Karpas-422 (cell line): ENCODE data around the gene PRDM16. TPM values are rescaled to one million over a fixed set of nuclear protein-coding genes. Genes with fewer than 3 reads are reported as not detected.
A peak's percentile ranks its signal among the peaks of the same experiment; 100 is the strongest.

Experiments
- DNase-seq: peaks from one replicate; pipeline ENCODE4 v3.0.0-alpha.2; 2015
- H2AFZ ChIP-seq: fragments of 200-600 bp; sonication (generic); 2 replicates; pipeline ENCODE4 v1.6.1; 2014; ENCODE audit warnings: antibody characterized with exemption, low read length, mixed read lengths
- H3K27ac ChIP-seq: fragments of 200-600 bp; sonication (generic); 2 replicates; pipeline ENCODE4 v1.5.1; 2014; ENCODE audit warnings: mild to moderate bottlenecking, low read length, moderate library complexity
- H3K27me3 ChIP-seq: fragments of 200-600 bp; sonication (generic); 2 replicates; pipeline ENCODE4 v1.6.1; 2014; ENCODE audit warnings: low read length, mixed read lengths
- H3K36me3 ChIP-seq: fragments of 200-600 bp; sonication (generic); 2 replicates; pipeline ENCODE4 v1.6.1; 2014; ENCODE audit warnings: low read length, mixed read lengths; ENCODE audit not compliant: insufficient read depth
- H3K4me1 ChIP-seq: fragments of 200-600 bp; sonication (generic); 2 replicates; pipeline ENCODE4 v1.6.1; 2014; ENCODE audit warnings: mild to moderate bottlenecking, low read length, mixed read lengths
- H3K4me2 ChIP-seq: fragments of 200-600 bp; sonication (generic); 2 replicates; pipeline ENCODE4 v1.6.1; 2014; ENCODE audit warnings: low read length, low read depth, mild to moderate bottlenecking; ENCODE audit not compliant: poor library complexity, severe bottlenecking
- H3K4me3 ChIP-seq: fragments of 200-600 bp; sonication (generic); 2 replicates; pipeline ENCODE4 v1.5.1; 2014; ENCODE audit warnings: mild to moderate bottlenecking, antibody characterized with exemption, low read length, mixed read lengths
- H3K79me2 ChIP-seq: fragments of 200-600 bp; sonication (generic); 2 replicates; pipeline ENCODE4 v1.6.1; 2014; ENCODE audit warnings: mild to moderate bottlenecking, low read length, mixed read lengths
- H3K9ac ChIP-seq: fragments of 200-600 bp; sonication (generic); 2 replicates; pipeline ENCODE4 v1.6.0; 2014; ENCODE audit warnings: low read length
- H3K9me2 ChIP-seq: fragments of 200-600 bp; sonication (generic), shearing (Covaris generic); replicated peaks from 2 replicates; pipeline ENCODE4 v1.6.0; 2014; ENCODE audit warnings: mild to moderate bottlenecking, low read length, moderate library complexity; ENCODE audit not compliant: insufficient read depth
- H3K9me3 ChIP-seq: fragments of 300-700, 200-600 bp; sonication (generic); 2 replicates; pipeline ENCODE4 v1.6.1; 2014; ENCODE audit warnings: low read length, mixed read lengths
- H4K20me1 ChIP-seq: fragments of 200-600 bp; sonication (generic); 2 replicates; pipeline ENCODE4 v1.6.1; 2014; ENCODE audit warnings: mild to moderate bottlenecking, antibody characterized with exemption, low read length, low read depth; ENCODE audit not compliant: insufficient read depth
- total RNA-seq: library from RNA; depleted of rRNA; stranded (reverse); fragments of >200 nt; shearing (Covaris generic); gene quantifications from 2 replicates; pipeline ENCODE4 v1.2.3, GENCODE V29; 2014; ENCODE audit warnings: low replicate concordance

Gene PRDM16
- total RNA-seq, 1 experiment from 2014 or later: not detected

GRCh38 chr1:3427711-3428704, 359.0 kb downstream of the PRDM16 start:
- Histone ChIP-seq H2AFZ (no peak overlapping the region), H3K9me2 (no peaks in the 10 kb centered on the region), H3K36me3 (no peaks in the 10 kb centered on the region), H3K27me3 (no peaks in the 10 kb centered on the region), H3K4me3 (no peak overlapping the region), H3K9me3 (no peaks in the 10 kb centered on the region), H3K4me1 (no peaks in the 10 kb centered on the region), H3K27ac (no peak overlapping the region), H3K9ac (no peak overlapping the region), H4K20me1 (no peaks in the 10 kb centered on the region), H3K79me2 (no peaks in the 10 kb centered on the region), H3K4me2 (no peak overlapping the region)
- no peak for DNase-seq

- H3K9ac ChIP-seq: no peak overlapping the region
Observed at GRCh38 chr1:3428899-3429298, 359.9 kb downstream of the PRDM16 start.

GRCh38 chr1:3429320-3429719, 360.3 kb downstream of the PRDM16 start:
- no peak overlapping the region for H3K27ac ChIP-seq
- no peaks in the 10 kb centered on the region for H3K79me2 ChIP-seq
- H3K9me3 ChIP-seq: no peaks in the 10 kb centered on the region
- no peaks in the 10 kb centered on the region for H3K27me3 ChIP-seq
- no peaks in the 10 kb centered on the region for H4K20me1 ChIP-seq
- H3K9ac ChIP-seq: no peak overlapping the region
- no peak overlapping the region for H3K4me3 ChIP-seq
- H2AFZ ChIP-seq: no peak overlapping the region
- DNase-seq: no peak
- H3K4me1 ChIP-seq: no peaks in the 10 kb centered on the region
- no peaks in the 10 kb centered on the region for H3K9me2 ChIP-seq
- no peak overlapping the region for H3K4me2 ChIP-seq
- H3K36me3 ChIP-seq: no peaks in the 10 kb centered on the region

More at GRCh38 chr1:3428899-3429298, 359.9 kb downstream of the PRDM16 start:
- no peaks in the 10 kb centered on the region for H3K36me3 ChIP-seq
- no peaks in the 10 kb centered on the region for H3K9me2 ChIP-seq
- no peaks in the 10 kb centered on the region for H3K4me1 ChIP-seq
- no peak overlapping the region for H3K4me2 ChIP-seq
- no peaks in the 10 kb centered on the region for H4K20me1 ChIP-seq
- H3K79me2 ChIP-seq: no peaks in the 10 kb centered on the region
- no peaks in the 10 kb centered on the region for H3K9me3 ChIP-seq
- no peak overlapping the region for H3K27ac ChIP-seq
- no peaks in the 10 kb centered on the region for H3K27me3 ChIP-seq
- no peak overlapping the region for H3K4me3 ChIP-seq
- DNase-seq: no peak
- H2AFZ ChIP-seq: no peak overlapping the region

GRCh38 chr1:3429766-3430165, 360.8 kb downstream of the PRDM16 start:
- H3K4me1 ChIP-seq: no peaks in the 10 kb centered on the region
- no peaks in the 10 kb centered on the region for H3K79me2 ChIP-seq
- no peaks in the 10 kb centered on the region for H3K27me3 ChIP-seq

GRCh38 chr1:3430406-3430805, 361.4 kb downstream of the PRDM16 start:
- Histone ChIP-seq H3K4me3 (no peak overlapping the region), H3K4me1 (no peaks in the 10 kb centered on the region), H3K4me2 (no peak overlapping the region), H3K36me3 (no peaks in the 10 kb centered on the region), H3K9me3 (no peaks in the 10 kb centered on the region), H3K79me2 (no peaks in the 10 kb centered on the region), H3K27ac (no peak overlapping the region), H4K20me1 (no peaks in the 10 kb centered on the region), H2AFZ (no peak overlapping the region), H3K9ac (no peak overlapping the region), H3K27me3 (no peaks in the 10 kb centered on the region), H3K9me2 (no peaks in the 10 kb centered on the region)
- no peak for DNase-seq

More at GRCh38 chr1:3429766-3430165, 360.8 kb downstream of the PRDM16 start:
- DNase-seq: no peak
- Histone ChIP-seq H3K9me3 (no peaks in the 10 kb centered on the region), H3K9ac (no peak overlapping the region), H4K20me1 (no peaks in the 10 kb centered on the region), H3K36me3 (no peaks in the 10 kb centered on the region), H3K27ac (no peak overlapping the region), H3K4me3 (no peak overlapping the region), H2AFZ (no peak overlapping the region), H3K9me2 (no peaks in the 10 kb centered on the region), H3K4me2 (no peak overlapping the region)

- no peaks in the 10 kb centered on the region for H3K4me1 ChIP-seq
- H3K36me3 ChIP-seq: no peaks in the 10 kb centered on the region
- DNase-seq: no peak
- H2AFZ ChIP-seq: no peak overlapping the region
- H3K9me2 ChIP-seq: no peaks in the 10 kb centered on the region
- H3K4me2 ChIP-seq: no peak overlapping the region
- H3K27ac ChIP-seq: no peak overlapping the region
- no peaks in the 10 kb centered on the region for H3K27me3 ChIP-seq
- no peaks in the 10 kb centered on the region for H3K79me2 ChIP-seq
- H3K4me3 ChIP-seq: no peak overlapping the region
- no peak overlapping the region for H3K9ac ChIP-seq
- H4K20me1 ChIP-seq: no peaks in the 10 kb centered on the region
- no peaks in the 10 kb centered on the region for H3K9me3 ChIP-seq
Observed at GRCh38 chr1:3430820-3431219, 361.8 kb downstream of the PRDM16 start.

- no peaks in the 10 kb centered on the region for H3K4me1 ChIP-seq
Observed at GRCh38 chr1:3431266-3431665, 362.3 kb downstream of the PRDM16 start.

GRCh38 chr1:3431686-3432085, 362.7 kb downstream of the PRDM16 start:
- no peak overlapping the region for H3K9ac ChIP-seq

More at GRCh38 chr1:3431266-3431665, 362.3 kb downstream of the PRDM16 start:
- Histone ChIP-seq H3K9ac (no peak overlapping the region), H3K9me3 (no peaks in the 10 kb centered on the region), H3K36me3 (no peaks in the 10 kb centered on the region), H3K27ac (no peak overlapping the region), H3K79me2 (no peaks in the 10 kb centered on the region), H3K4me2 (no peak overlapping the region), H4K20me1 (no peaks in the 10 kb centered on the region), H3K27me3 (no peaks in the 10 kb centered on the region), H2AFZ (no peak overlapping the region), H3K9me2 (no peaks in the 10 kb centered on the region), H3K4me3 (no peak overlapping the region)
- peak; percentile 52 for DNase-seq

More at GRCh38 chr1:3431686-3432085, 362.7 kb downstream of the PRDM16 start:
- no peak for DNase-seq
- H3K79me2 ChIP-seq: no peaks in the 10 kb centered on the region
- H4K20me1 ChIP-seq: no peaks in the 10 kb centered on the region
- H3K36me3 ChIP-seq: no peaks in the 10 kb centered on the region
- no peaks in the 10 kb centered on the region for H3K27me3 ChIP-seq
- no peaks in the 10 kb centered on the region for H3K9me2 ChIP-seq
- no peak overlapping the region for H2AFZ ChIP-seq
- no peak overlapping the region for H3K4me3 ChIP-seq
- H3K9me3 ChIP-seq: no peaks in the 10 kb centered on the region
- no peaks in the 10 kb centered on the region for H3K4me1 ChIP-seq
- H3K4me2 ChIP-seq: no peak overlapping the region
- H3K27ac ChIP-seq: no peak overlapping the region
